Stimulated activated CD4-positive, alpha-beta T cell treated with anti-CD3 and anti-CD28 coated beads, Interleukin-2, amount 100 ng/mL, for 48 hours (primary cell): ENCODE results near the gene HIVEP3.

Experiments
- DNase-seq, 2 donors: peaks; one replicate each; pipeline ENCODE4 v3.0.0-alpha.2; 2020

HIVEP3 gene

GRCh38 chr1:41868241-41868998, 50.3 kb downstream of the HIVEP3 start:
- no peak for DNase-seq

DNA sequence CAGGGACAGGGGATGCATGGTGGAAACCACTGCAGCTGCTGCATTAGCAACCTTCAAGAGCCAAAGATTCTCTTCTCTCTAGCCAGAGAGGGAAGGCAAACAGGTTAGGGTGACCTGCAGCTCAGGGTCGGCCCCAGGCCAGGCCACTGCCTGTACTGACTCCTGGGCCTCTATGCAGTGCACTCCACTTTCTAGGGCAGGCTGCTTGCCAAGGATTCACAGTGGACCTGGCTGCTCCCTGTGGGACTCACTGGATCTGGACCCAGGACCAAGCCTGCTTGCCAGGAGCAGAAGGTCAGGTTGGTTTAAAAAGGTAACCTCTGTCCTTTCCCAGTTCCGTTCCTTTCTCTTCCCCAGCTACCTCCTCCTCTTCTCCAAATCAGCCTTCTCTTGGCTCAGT, 52.4 kb downstream of the HIVEP3 start:
- no peak for DNase-seq

- DNase-seq = no peak
These were observed 54.2 kb downstream of the HIVEP3 start for GRCh38 chr1:41864471-41865040.

GRCh38 chr1:41863718-41864117, 55.0 kb downstream of the HIVEP3 start:
- DNase-seq = no peak

DNA sequence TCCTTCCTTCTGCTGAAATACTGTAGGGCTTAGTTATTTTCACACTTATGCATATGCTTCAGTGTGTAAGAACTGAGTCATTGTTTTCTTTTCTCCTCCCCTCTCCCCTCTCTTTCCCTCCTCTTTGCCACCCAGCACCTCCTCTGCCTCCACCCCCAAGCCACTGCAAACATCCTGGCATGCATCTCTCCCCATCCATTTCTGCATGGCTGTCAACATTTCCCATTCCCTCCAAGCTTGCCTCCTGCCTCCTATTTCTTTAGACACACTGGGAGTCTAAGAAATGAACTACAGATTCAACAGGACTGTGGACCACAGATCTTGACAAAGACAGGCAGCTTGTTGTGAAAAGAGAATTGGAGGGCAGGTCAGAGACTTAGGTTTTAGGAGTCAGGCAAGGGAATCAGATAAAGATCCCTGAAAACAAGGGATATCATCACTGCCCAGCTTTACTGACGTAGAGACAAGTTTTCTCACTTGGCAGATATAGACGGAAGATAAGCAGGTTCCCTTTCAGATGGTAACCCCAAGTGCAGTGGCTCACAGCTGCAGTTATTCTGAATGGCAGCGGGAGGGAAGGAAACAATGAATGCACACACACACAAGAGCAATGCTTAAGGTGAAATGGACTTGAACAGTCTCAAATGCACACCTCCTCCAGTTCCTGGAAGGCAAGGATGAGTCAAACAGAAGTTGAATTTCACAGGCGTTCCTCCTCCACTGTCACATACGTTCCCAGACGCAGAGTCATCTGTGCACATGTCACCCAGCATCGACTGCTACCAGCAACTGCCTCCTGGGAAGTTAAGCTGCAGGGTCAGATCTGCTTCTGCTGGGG, 56.1 kb downstream of the HIVEP3 start:
- peak; percentile 47 to 53 for DNase-seq

GRCh38 chr1:41861535-41862383, 57.0 kb downstream of the HIVEP3 start:
- no peak for DNase-seq

DNA sequence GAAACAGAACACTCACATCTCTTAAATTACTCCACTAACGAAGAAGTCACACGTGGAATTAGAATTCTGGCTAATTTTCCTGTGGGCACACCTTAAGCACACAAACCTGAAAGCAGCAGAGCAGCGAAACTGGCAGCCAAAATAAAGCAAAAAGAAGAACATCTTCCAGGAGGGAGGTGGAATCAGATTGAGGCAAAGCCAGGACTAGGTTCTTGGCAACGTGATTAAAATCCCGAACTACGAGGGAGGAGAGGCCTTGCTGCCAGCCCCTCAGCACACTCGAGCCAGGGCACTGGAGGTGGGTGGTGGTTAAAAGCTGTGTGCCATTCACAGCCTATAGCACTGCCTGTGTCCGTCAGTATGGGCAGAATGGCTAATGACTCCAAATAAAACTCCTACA, 58.0 kb downstream of the HIVEP3 start:
- DNase-seq = no peak

- DNase-seq = no peak
These were observed 58.5 kb downstream of the HIVEP3 start for GRCh38 chr1:41860214-41860613.

GRCh38 chr1:41859686-41860085, 59.0 kb downstream of the HIVEP3 start:
- no peak for DNase-seq

- no peak for DNase-seq
These were observed 61.8 kb downstream of the HIVEP3 start for GRCh38 chr1:41856944-41857285.

GRCh38 chr1:41856151-41856943, 62.4 kb downstream of the HIVEP3 start:
- no peak for DNase-seq

DNA sequence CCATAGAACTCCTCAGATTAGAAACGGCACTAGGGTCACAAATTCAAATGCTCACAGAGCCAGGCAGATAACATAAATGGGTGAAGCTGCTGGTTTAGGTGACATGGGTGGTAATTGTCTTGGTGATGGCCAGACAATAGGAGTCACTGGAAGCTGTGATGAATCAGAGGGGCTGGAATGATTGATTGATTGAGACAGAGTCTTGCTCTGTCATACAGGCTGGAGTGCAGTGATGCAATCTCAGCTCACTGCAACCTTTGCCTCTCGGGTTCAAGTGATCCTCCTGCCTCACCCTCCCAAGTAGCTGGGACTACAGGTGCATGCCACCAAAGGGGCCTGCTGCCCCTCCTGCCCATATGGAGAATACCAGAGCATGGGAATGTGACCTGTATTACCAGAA, 63.0 kb downstream of the HIVEP3 start:
- no peak for DNase-seq

- DNase-seq = no peak
These were observed 64.8 kb downstream of the HIVEP3 start for GRCh38 chr1:41853907-41854306.

- DNase-seq = no peak
These were observed 66.6 kb downstream of the HIVEP3 start for GRCh38 chr1:41852091-41852490.

DNA sequence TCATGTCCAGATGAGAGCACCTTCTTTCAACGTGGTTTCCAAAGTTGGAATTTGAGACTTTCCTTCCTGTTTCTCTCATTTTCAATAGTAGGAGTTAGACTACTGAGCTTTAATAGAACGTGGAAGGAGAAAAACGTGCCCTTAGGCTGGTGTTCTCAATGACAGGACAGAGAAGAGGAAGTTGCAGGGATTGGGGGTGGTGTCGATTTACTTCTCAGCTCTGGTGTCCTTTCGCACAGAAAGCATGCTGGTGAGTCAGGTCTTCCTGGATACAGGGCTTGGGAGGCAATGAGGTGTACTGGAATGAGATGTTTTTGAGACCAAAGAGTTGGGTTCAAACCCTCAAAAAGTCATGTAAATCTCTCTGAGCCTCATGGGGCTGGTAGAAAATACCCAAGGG, 67.1 kb downstream of the HIVEP3 start:
- DNase-seq = no peak

GRCh38 chr1:41850029-41850428, 68.7 kb downstream of the HIVEP3 start:
- peak in 1 of 2 donors; percentile 6 for DNase-seq

DNA sequence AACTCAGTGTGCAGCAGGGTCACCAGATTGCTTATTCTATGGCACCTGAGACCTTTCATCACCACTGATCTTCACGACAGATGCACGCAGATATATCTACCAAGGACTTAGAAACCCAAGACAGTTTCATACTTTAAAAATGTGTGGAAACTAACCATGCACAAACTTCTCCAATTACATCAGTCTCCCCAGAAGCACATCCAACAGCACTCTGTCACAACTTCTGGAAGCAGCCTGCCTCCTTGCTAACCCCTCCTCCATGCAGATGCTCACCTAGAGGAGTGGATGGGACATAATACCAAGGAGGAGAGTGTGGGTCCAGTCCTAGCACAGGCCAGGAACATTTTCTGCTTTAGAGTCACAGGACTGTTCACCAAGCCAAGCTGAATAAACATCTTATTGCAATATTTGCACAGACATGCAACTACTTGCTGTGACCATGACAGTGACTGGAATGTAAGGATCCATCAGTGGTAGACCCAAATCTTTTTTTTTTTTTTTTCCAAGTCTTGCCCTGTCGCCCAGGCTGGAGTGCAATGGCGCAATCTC, 69.4 kb downstream of the HIVEP3 start:
- DNase-seq = no peak

DNA sequence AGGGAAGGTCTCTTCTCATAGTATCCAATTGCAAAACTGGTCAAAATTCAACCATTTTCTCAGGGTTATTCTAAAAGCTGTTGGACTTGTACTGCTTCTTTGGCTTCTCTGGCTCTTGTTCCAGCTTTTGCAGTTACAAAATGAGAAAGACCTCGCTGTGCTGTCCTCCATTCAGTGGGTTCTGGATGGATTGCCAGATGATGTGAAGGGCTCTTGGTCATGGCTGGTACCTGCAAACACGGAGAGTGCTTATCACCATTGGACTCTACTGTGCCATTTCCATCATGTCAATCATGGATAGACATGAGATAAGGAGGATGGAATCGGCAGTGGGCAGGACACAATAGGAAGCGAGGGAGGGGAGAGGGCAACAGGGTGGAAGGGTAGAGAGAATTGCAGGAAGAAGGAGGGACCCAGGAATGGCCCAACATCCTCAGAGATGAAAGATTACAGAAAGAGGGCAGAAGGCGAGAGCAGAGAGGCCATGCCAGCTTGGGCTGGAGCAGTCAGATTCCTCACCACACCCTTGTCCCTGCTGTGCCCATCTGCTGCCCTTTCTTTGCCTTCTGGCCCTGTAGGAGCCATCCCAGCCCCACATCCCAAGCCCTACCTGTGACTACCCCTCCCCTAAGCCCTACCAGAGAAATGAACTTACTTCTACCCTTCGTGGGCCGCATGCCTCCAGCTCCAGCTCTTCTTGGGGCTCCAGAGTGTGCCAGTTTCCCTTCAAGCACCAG, 70.3 kb downstream of the HIVEP3 start:
- DNase-seq = no peak

DNA sequence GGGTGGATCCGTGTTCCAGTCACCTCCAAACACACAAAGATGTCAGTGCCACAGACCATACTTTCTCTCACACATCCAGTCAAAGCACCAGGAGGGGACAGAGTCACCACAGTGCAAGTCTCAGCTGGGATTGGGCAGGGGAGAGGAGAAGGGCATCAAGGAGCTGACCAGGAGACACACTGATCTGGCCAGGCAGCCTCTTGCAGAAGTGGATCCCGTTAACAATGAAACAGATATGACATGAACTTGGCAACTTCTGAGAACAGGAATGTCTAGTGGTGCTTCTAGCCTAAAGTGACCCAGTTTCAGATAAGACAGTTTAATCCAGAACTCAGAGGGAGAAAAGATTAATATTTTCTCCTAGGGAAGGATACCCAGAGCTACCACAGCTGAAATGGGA, 71.0 kb downstream of the HIVEP3 start:
- DNase-seq = no peak

DNA sequence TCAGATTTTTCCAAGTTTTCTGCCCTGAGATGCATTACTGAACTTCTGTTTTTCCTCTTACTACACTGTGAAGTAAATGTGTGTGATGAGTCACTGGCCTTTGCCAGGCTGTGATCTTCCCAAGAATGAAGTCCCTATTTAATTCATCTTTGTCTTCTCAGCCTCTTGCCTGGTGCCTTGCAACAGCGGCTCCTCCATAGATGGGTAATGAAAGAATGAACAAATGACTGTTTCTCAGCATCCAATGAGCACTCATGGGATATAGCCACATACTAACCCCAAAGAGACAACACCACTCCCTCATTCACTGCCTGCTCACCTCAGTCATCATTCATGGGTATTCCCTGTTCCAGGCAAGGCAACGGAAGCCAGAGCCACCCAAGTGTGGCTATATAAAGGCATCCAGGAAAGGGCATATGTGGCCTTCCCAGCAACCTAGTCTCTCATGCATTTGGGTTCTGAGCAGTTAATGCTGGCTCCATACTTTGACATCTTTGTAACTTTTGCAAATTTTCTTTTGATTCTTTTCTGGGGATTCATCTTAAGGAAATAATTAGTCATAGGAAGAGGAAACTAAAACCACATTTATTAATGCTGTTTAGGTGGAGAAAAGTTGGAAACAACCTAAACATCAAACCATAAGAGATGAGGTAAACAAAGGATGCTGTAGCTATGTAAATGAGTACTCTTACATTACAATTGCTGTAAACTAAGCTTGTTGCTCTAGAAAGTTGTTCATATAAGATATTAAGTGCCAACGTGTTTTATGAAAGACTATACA, 71.9 kb downstream of the HIVEP3 start:
- DNase-seq = no peak
